NCI-H187 (cell line): ENCODE results near the gene NME7.
"Not testable (repeated sequence)": the region's sequence is repeated elsewhere in the genome, so short reads cannot be mapped to it uniquely, and the experiment has no call there.

Experiments used
- DNase-seq, 2 experiments: peaks; one replicate each; lab custom pipeline; 2025; lab: John Stamatoyannopoulos, UW

Gene NME7

GRCh38 chr1:169125597-169125996 lies 242.0 kb downstream of the NME7 start:
- DNase-seq = not testable (repeated sequence)

GRCh38 chr1:169124459-169124858 lies 243.1 kb downstream of the NME7 start:
- DNase-seq = no peak

- no peak for DNase-seq
Observed at GRCh38 chr1:169122976-169123375, 244.6 kb downstream of the NME7 start.

- DNase-seq = no peak
Observed at GRCh38 chr1:169121146-169121923, 246.3 kb downstream of the NME7 start.

- no peak for DNase-seq
Observed at GRCh38 chr1:169120066-169120465, 247.5 kb downstream of the NME7 start.

GRCh38 chr1:169119405-169119804 lies 248.2 kb downstream of the NME7 start:
- no peak for DNase-seq

GRCh38 chr1:169118227-169118626 lies 249.4 kb downstream of the NME7 start:
- no peak for DNase-seq

GRCh38 chr1:169117599-169117998 lies 250.0 kb downstream of the NME7 start:
- no peak for DNase-seq

- no peak for DNase-seq
Observed at GRCh38 chr1:169117014-169117413, 250.6 kb downstream of the NME7 start.

- no peak for DNase-seq
Observed at GRCh38 chr1:169115891-169116585, 251.6 kb downstream of the NME7 start.

GRCh38 chr1:169113613-169114119 lies 253.9 kb downstream of the NME7 start:
- DNase-seq = no peak

GRCh38 chr1:169112241-169112640 lies 255.4 kb downstream of the NME7 start:
- no peak for DNase-seq

GRCh38 chr1:169111472-169111871 lies 256.1 kb downstream of the NME7 start:
- DNase-seq = no peak

- no peak for DNase-seq
Observed at GRCh38 chr1:169110689-169111447, 256.7 kb downstream of the NME7 start.

GRCh38 chr1:169110236-169110635 lies 257.4 kb downstream of the NME7 start:
- DNase-seq = no peak

- DNase-seq = peak; percentile 53 to 57
Observed at GRCh38 chr1:169109561-169110134, 257.9 kb downstream of the NME7 start.

- peak; percentile 44 to 50 for DNase-seq
Observed at GRCh38 chr1:169108863-169109560, 258.6 kb downstream of the NME7 start.

- DNase-seq = no peak
Observed at GRCh38 chr1:169108223-169108622, 259.4 kb downstream of the NME7 start.

GRCh38 chr1:169107603-169108208 lies 259.9 kb downstream of the NME7 start:
- DNase-seq = no peak

GRCh38 chr1:169106921-169107602 lies 260.5 kb downstream of the NME7 start:
- DNase-seq = peak in 1 of 2 experiments; percentile 63
